ENCODE measurements around the gene OAS1. TPM values are rescaled to one million over a fixed set of nuclear protein-coding genes. Genes with fewer than 3 reads are reported as not detected.

The OAS1 gene
- total RNA-seq, 2 donors from 2014 or later, result 8.2 to 14.2 TPM

DNA sequence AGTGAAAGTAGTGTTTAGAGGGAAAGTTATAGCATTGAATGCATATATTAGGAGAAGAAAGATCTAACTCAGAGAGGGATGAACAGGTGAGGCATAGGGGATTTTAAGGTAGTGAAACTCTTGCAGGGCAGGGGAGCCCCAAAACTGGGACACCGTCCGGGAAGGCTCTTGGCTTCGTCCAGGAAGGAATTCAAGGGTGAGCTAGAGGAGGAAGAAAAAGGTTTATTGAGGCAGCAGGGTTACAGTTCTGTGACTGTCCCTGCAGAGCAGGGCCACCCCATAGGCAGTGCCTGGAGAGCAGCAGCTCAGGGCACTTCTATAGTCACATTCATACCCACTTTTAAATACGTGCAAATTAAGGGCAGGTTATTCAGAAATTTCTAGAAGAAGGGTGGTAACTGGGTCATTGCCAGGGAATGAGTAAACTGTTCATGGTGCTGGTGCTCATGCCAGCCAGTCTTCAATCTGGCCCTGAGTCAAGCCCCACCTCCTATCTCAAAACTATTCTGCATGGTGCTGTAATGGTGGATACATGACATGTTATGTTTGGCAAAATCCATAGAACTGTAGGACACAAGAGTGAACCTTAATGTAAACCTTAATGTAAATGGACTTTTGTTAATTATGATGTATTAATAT is 1.2 kb upstream of the OAS1 start:
- intact Hi-C loops (cut with DNase I), result loop anchor here (10.0 kb wide), 1 partner anchor 119 kb away; no protein-coding TSS in a partner anchor
- Histone ChIP-seq H3K27ac (no peak overlapping the region), H3K9me3 (no peaks in the 10 kb centered on the region), H3K4me3 (no peak overlapping the region), H3K36me3 (no peaks in the 10 kb centered on the region), H3K27me3 (replicated peaks; ENCODE audit: insufficient read depth) (no peaks in the 10 kb centered on the region), H3K4me1 (replicated peaks) (no peaks in the 10 kb centered on the region)
- DNase-seq (ENCODE audit: low spot score), result no peak
- WGBS, result 83% methylated on average over 4 of the region's 4 CpGs
- TF ChIP-seq POLR2AphosphoS5 (IDR thresholded peaks at IDR 0.05) (no peak), POLR2A (IDR thresholded peaks at IDR 0.05) (no peak)
- TF ChIP-seq, protein P1, sequence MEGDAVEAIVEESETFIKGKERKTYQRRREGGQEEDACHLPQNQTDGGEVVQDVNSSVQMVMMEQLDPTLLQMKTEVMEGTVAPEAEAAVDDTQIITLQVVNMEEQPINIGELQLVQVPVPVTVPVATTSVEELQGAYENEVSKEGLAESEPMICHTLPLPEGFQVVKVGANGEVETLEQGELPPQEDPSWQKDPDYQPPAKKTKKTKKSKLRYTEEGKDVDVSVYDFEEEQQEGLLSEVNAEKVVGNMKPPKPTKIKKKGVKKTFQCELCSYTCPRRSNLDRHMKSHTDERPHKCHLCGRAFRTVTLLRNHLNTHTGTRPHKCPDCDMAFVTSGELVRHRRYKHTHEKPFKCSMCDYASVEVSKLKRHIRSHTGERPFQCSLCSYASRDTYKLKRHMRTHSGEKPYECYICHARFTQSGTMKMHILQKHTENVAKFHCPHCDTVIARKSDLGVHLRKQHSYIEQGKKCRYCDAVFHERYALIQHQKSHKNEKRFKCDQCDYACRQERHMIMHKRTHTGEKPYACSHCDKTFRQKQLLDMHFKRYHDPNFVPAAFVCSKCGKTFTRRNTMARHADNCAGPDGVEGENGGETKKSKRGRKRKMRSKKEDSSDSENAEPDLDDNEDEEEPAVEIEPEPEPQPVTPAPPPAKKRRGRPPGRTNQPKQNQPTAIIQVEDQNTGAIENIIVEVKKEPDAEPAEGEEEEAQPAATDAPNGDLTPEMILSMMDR (IDR thresholded peaks at IDR 0.05), result no peak

DNA sequence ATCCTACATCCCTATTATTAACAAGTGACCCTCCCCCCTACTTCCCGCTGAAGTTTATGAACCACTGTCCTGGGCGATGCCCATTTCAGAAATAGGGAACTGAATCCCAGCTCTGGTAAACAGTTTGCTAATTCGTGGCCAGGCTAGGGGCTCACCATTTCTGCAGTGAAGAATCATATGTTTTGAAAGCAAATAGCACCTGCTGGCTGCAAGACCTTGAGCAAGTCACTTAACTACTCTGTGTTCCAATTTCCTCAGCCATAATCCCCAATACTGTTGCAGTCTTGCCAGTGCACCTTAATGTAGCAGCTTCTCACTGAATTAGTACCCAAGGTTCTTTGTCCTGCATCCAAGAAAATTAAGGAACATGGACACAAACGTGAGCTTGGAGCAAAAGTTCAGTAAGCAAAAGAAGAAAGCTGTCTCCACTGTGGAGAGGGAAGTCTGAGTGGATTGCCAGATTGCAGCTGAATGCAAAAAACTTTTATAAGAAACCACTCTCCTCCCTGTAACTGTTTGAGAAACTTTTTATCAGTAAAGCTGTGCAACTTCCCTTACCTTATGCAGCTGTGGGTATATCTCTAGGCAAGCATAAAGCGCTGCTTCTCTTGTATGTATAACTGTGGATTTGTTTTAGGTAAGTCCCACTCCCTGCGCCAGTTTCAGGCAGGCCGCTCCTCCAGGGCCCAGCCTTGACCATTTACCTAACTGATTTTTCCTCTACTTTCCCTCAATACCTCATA is 824 bp downstream of the OAS1 start:
- H3K9me3 ChIP-seq, result no peaks in the 10 kb centered on the region
- H3K4me3 ChIP-seq, result peak overlapping the region; percentile 20 to 28
- H3K36me3 ChIP-seq, result no peaks in the 10 kb centered on the region
- intact Hi-C loops (cut with DNase I), result loop anchor here (10.0 kb wide), 1 partner anchor 117 kb away; no protein-coding TSS in a partner anchor
- H3K4me1 ChIP-seq (replicated peaks), result no peaks in the 10 kb centered on the region
- DNase-seq (ENCODE audit: low spot score), result no peak
- no peaks in the 10 kb centered on the region for H3K27me3 ChIP-seq (replicated peaks; ENCODE audit: insufficient read depth)
- 75% methylated on average over 7 of the region's 7 CpGs for WGBS
- TF ChIP-seq, protein P1 (IDR thresholded peaks at IDR 0.05), result no peak
- no peak for TF ChIP-seq POLR2A (IDR thresholded peaks at IDR 0.05)
- no peak for TF ChIP-seq POLR2AphosphoS5 (IDR thresholded peaks at IDR 0.05)
- peak overlapping the region; percentile 30 to 66 for H3K27ac ChIP-seq

DNA sequence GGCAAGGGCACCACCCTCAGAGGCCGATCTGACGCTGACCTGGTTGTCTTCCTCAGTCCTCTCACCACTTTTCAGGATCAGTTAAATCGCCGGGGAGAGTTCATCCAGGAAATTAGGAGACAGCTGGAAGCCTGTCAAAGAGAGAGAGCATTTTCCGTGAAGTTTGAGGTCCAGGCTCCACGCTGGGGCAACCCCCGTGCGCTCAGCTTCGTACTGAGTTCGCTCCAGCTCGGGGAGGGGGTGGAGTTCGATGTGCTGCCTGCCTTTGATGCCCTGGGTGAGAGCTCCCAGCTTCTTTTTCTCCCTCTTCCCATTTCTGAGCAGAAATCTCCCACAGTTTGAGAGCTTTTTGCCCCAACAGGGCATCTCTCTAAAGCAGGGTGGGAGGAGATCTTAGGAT is 1.8 kb downstream of the OAS1 start:
- no peaks in the 10 kb centered on the region for H3K4me1 ChIP-seq (replicated peaks)
- no peaks in the 10 kb centered on the region for H3K36me3 ChIP-seq
- TF ChIP-seq, protein P1 (IDR thresholded peaks at IDR 0.05), result no peak
- TF ChIP-seq POLR2AphosphoS5 (IDR thresholded peaks at IDR 0.05), result no peak
- TF ChIP-seq POLR2A (IDR thresholded peaks at IDR 0.05), result no peak
- intact Hi-C loops (cut with DNase I), result loop anchor here (10.0 kb wide), 1 partner anchor 116 kb away; no protein-coding TSS in a partner anchor
- no peaks in the 10 kb centered on the region for H3K27me3 ChIP-seq (replicated peaks; ENCODE audit: insufficient read depth)
- no peaks in the 10 kb centered on the region for H3K9me3 ChIP-seq
- no peak overlapping the region for H3K4me3 ChIP-seq
- 76% methylated on average over 11 of the region's 12 CpGs for WGBS
- H3K27ac ChIP-seq, result no peak overlapping the region
- no peak for DNase-seq (ENCODE audit: low spot score)

GRCh38 chr12:112909693-112910092 is 2.9 kb downstream of the OAS1 start:
- H3K27ac ChIP-seq, result no peak overlapping the region
- H3K9me3 ChIP-seq, result no peaks in the 10 kb centered on the region
- H3K36me3 ChIP-seq, result no peaks in the 10 kb centered on the region
- no peak for DNase-seq (ENCODE audit: low spot score)
- intact Hi-C loops (cut with DNase I), result loop anchor here (10.0 kb wide), 1 partner anchor 115 kb away; no protein-coding TSS in a partner anchor
- TF ChIP-seq POLR2AphosphoS5 (IDR thresholded peaks at IDR 0.05) (no peak), POLR2A (IDR thresholded peaks at IDR 0.05) (no peak)
- TF ChIP-seq, protein P1 (IDR thresholded peaks at IDR 0.05), result no peak
- H3K27me3 ChIP-seq (replicated peaks; ENCODE audit: insufficient read depth), result no peaks in the 10 kb centered on the region
- no peak overlapping the region for H3K4me3 ChIP-seq
- WGBS, result 98% methylated on average over 4 of the region's 4 CpGs
- no peaks in the 10 kb centered on the region for H3K4me1 ChIP-seq (replicated peaks)
